HepG2 (cell line): ENCODE measurements around the gene PERP. TPM values are rescaled to one million over a fixed set of nuclear protein-coding genes. Genes with fewer than 3 reads are reported as not detected.
A peak's percentile ranks its signal among the peaks of the same experiment; 100 is the strongest.

Experiments
- ATF3 ChIP-seq: sonication (generic); formaldehyde crosslinking; IDR thresholded peaks from 2 replicates; pipeline ENCODE4 v1.4.0; 2020; ENCODE audit warnings: missing genetic modification reagents
- ATF7 ChIP-seq, 2 experiments: fragments of 450-650 bp in 1 of 2; sonication (generic) in 1 of 2; formaldehyde crosslinking in 1 of 2; IDR thresholded peaks; 2 replicates each; pipeline versions ENCODE4 v1.4.0 to v1.6.1; 2016 to 2020; ENCODE audit warnings: antibody characterized with exemption in 1 of 2, mild to moderate bottlenecking in 1 of 2, missing genetic modification reagents in 1 of 2
- CREB3 ChIP-seq: sonication (generic); formaldehyde crosslinking; IDR thresholded peaks from 2 replicates; pipeline ENCODE4 v1.5.0; 2020; ENCODE audit warnings: missing genetic modification reagents
- CSRNP2 ChIP-seq: sonication (generic); formaldehyde crosslinking; conservative IDR thresholded peaks from 2 replicates; pipeline ENCODE4 v1.8.0; 2022; ENCODE audit warnings: low read depth, missing genetic modification reagents
- FOXK2 ChIP-seq: fragments of 450-650 bp; IDR thresholded peaks from 2 replicates; pipeline ENCODE4 v1.6.1; 2016
- GABPA ChIP-seq, 2 experiments: IDR thresholded peaks; 2 replicates each; pipeline ENCODE4 v1.6.1; 2011 to 2016; ENCODE audit warnings: low read depth in 2 of 2, low read length in 1 of 2, missing biosample characterization in 1 of 2, missing genetic modification characterization in 1 of 2
- HMG20B ChIP-seq: conservative IDR thresholded peaks from 2 replicates; pipeline ENCODE4 v1.6.1; 2016; ENCODE audit warnings: missing genetic modification reagents, missing compliant biosample characterization
- KAT7 ChIP-seq: IDR thresholded peaks from 2 replicates; pipeline ENCODE4 v1.6.1; 2018; ENCODE audit warnings: borderline replicate concordance, missing compliant biosample characterization
- PCBP1 ChIP-seq: fragments of 200-400 bp; formaldehyde crosslinking; IDR thresholded peaks from 2 replicates; pipeline ENCODE4 v1.6.1; 2017; ENCODE audit warnings: mild to moderate bottlenecking, low read depth, low read length, borderline replicate concordance
- RFXANK ChIP-seq: IDR thresholded peaks from 2 replicates; pipeline ENCODE4 v1.6.1; 2016
- RORA ChIP-seq: sonication (generic); formaldehyde crosslinking; IDR thresholded peaks from 2 replicates; pipeline ENCODE4 v1.5.0; 2020; ENCODE audit warnings: mild to moderate bottlenecking, missing genetic modification reagents, moderate library complexity
- SOX13 ChIP-seq, 3 experiments: fragments of 450-650 bp in 1 of 3; sonication (generic) in 1 of 3; formaldehyde crosslinking in 1 of 3; IDR thresholded peaks in 2 of 3; conservative IDR thresholded peaks in 1 of 3; 2 replicates each; pipeline versions ENCODE4 v1.5.0 to v1.6.1; 2016 to 2020; ENCODE audit warnings: antibody characterized with exemption in 1 of 3, mild to moderate bottlenecking in 1 of 3, missing compliant biosample characterization in 1 of 3, missing genetic modification reagents in 1 of 3, moderate library complexity in 1 of 3
- SP1 ChIP-seq, 2 experiments: fragments of 450-650 bp in 1 of 2; sonication (generic) in 1 of 2; formaldehyde crosslinking in 1 of 2; IDR thresholded peaks; 2 replicates each; pipeline versions ENCODE4 v1.4.0 to v1.6.1; 2016 to 2020; ENCODE audit warnings: missing genetic modification reagents in 1 of 2
- TFE3 ChIP-seq: IDR thresholded peaks from 2 replicates; pipeline ENCODE4 v1.6.1; 2016
- TP53 ChIP-seq: sonication (generic); formaldehyde crosslinking; conservative IDR thresholded peaks from 2 replicates; pipeline ENCODE4 v1.4.0; 2020; ENCODE audit warnings: missing genetic modification reagents
- ZBTB3 ChIP-seq: sonication (generic); formaldehyde crosslinking; IDR thresholded peaks from 2 replicates; pipeline ENCODE4 v1.4.0; 2020; ENCODE audit warnings: low read depth, mild to moderate bottlenecking, moderate library complexity, missing genetic modification reagents, borderline replicate concordance
- ZNF124 ChIP-seq: sonication (generic); formaldehyde crosslinking; IDR thresholded peaks from 2 replicates; pipeline ENCODE4 v1.4.0; 2020; ENCODE audit warnings: missing genetic modification reagents
- ZNF20 ChIP-seq: sonication (generic); formaldehyde crosslinking; IDR thresholded peaks from 2 replicates; pipeline ENCODE4 v1.4.0; 2020; ENCODE audit warnings: mild to moderate bottlenecking, moderate library complexity, missing genetic modification reagents
- ZNF501 ChIP-seq: sonication (generic); formaldehyde crosslinking; IDR thresholded peaks from 2 replicates; pipeline ENCODE4 v1.5.1; 2020; ENCODE audit warnings: mild to moderate bottlenecking, moderate library complexity, missing genetic modification reagents
- ZNF589 ChIP-seq: sonication (generic); formaldehyde crosslinking; conservative IDR thresholded peaks from 2 replicates; pipeline ENCODE4 v1.8.0; 2022; ENCODE audit warnings: mild to moderate bottlenecking, moderate library complexity, missing genetic modification reagents
- ZNF768 ChIP-seq: sonication (generic); formaldehyde crosslinking; IDR thresholded peaks from 2 replicates; pipeline ENCODE4 v1.4.0; 2020; ENCODE audit warnings: missing genetic modification reagents
- ZNF772 ChIP-seq: sonication (generic); formaldehyde crosslinking; IDR thresholded peaks from 2 replicates; pipeline ENCODE4 v1.5.0; 2020; ENCODE audit warnings: mild to moderate bottlenecking, missing genetic modification reagents
- polyA plus RNA-seq, 8 experiments: library from polyadenylated mRNA; depleted of rRNA in 3 of 8; stranded (reverse) in 7 of 8; unstranded in 1 of 8; fragments of >200 nt; fragmentation: Illumina TruSeq in 4 of 8; extraction: Trizol in 4 of 8; gene quantifications; 2 replicates each; pipeline versions ENCODE4 v1.2.1 to v1.2.3, GENCODE V29; 2011 to 2016; ENCODE audit warnings: low read depth in 4 of 8, missing spikeins in 1 of 8, mixed read lengths in 1 of 8; ENCODE audit not compliant: insufficient read depth in 1 of 8
- total RNA-seq, 5 experiments: library from RNA; depleted of rRNA; stranded (reverse); fragments of >200 nt; fragmentation: Illumina TruSeq; extraction: Trizol; gene quantifications; 2 replicates each; pipeline ENCODE4 v1.2.3, GENCODE V29; 2016; ENCODE audit warnings: low read depth in 1 of 5
- TF ChIP-seq, protein P1 (sequence below): sonication (generic); formaldehyde crosslinking; IDR thresholded peaks from 2 replicates; pipeline ENCODE4 v1.4.0; 2020; ENCODE audit warnings: missing genetic modification reagents

PERP gene
- total and polyA plus RNA-seq, 2 of the 13 experiments (the other 11 are each of a cell fraction or from before 2014, with no cell fraction given), result 26.0 to 53.0 TPM

GRCh38 chr6:138107078-138107751, at the start of gene PERP (continued):
- TF ChIP-seq ZNF589 (CRISPR knock-in tag), result peak; percentile 71
- 0 out of 2 replicates have a peak, but pooled peaks have one; percentile 78 for TF ChIP-seq ZNF20 (CRISPR knock-in tag)
- peak; percentile 84; the same call in 1 of the 2 replicates for TF ChIP-seq ZNF772 (CRISPR knock-in tag)
- TF ChIP-seq CREB3 (CRISPR knock-in tag), result no peak
- no peak for TF ChIP-seq TFE3 (CRISPR knock-in tag)
- TF ChIP-seq GABPA (IDR thresholded peaks at IDR 0.05; ENCODE audit: low read depth, low read length), result peak; percentile 10; the same call in 1 of the 2 replicates
- TF ChIP-seq GABPA (CRISPR knock-in tag; IDR thresholded peaks at IDR 0.05; ENCODE audit: low read depth), result no peak; the same call in 1 of the 2 replicates
- no peak for TF ChIP-seq ZNF124 (CRISPR knock-in tag)
- TF ChIP-seq HMG20B (CRISPR knock-in tag), result no peak
- no peak for TF ChIP-seq RORA (CRISPR knock-in tag)
- TF ChIP-seq KAT7 (CRISPR knock-in tag), result peak; percentile 94; the same call in 1 of the 2 replicates
- no peak for TF ChIP-seq FOXK2
- no peak for TF ChIP-seq SOX13 (IDR thresholded peaks at IDR 0.05)
- TF ChIP-seq SOX13 (CRISPR knock-in tag; conservative IDR thresholded peaks at IDR 0.05 in 1 of 2, IDR thresholded peaks at IDR 0.05 in 1 of 2), result peak in 1 of 2 experiments; percentile 11; a peak in 1 of 4 replicates
- TF ChIP-seq, protein P1, sequence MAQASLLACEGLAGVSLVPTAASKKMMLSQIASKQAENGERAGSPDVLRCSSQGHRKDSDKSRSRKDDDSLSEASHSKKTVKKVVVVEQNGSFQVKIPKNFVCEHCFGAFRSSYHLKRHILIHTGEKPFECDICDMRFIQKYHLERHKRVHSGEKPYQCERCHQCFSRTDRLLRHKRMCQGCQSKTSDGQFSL (CRISPR knock-in tag), result no peak
- peak; percentile 89 for TF ChIP-seq ZNF501
- no peak; the same call in 1 of the 2 replicates for TF ChIP-seq ATF3 (CRISPR knock-in tag)
- peak; percentile 65; the same call in 1 of the 2 replicates for TF ChIP-seq CSRNP2 (CRISPR knock-in tag)
- TF ChIP-seq ZNF768, result peak; percentile 88
- no peak; the same call in 1 of the 2 replicates for TF ChIP-seq TP53
- peak; percentile 90; the same call in 1 of the 2 replicates for TF ChIP-seq ZBTB3 (CRISPR knock-in tag)
- no peak for TF ChIP-seq SP1 (IDR thresholded peaks at IDR 0.05)
- no peak for TF ChIP-seq SP1 (CRISPR knock-in tag; IDR thresholded peaks at IDR 0.05)
- no peak for TF ChIP-seq PCBP1
- TF ChIP-seq ATF7 (IDR thresholded peaks at IDR 0.05), result no peak
- 0 out of 2 replicates have a peak, but pooled peaks have one; percentile 36 for TF ChIP-seq ATF7 (CRISPR knock-in tag; IDR thresholded peaks at IDR 0.05)
- no peak for TF ChIP-seq RFXANK (CRISPR knock-in tag)
